ENCODE data around the gene GLB1L.

DNA sequence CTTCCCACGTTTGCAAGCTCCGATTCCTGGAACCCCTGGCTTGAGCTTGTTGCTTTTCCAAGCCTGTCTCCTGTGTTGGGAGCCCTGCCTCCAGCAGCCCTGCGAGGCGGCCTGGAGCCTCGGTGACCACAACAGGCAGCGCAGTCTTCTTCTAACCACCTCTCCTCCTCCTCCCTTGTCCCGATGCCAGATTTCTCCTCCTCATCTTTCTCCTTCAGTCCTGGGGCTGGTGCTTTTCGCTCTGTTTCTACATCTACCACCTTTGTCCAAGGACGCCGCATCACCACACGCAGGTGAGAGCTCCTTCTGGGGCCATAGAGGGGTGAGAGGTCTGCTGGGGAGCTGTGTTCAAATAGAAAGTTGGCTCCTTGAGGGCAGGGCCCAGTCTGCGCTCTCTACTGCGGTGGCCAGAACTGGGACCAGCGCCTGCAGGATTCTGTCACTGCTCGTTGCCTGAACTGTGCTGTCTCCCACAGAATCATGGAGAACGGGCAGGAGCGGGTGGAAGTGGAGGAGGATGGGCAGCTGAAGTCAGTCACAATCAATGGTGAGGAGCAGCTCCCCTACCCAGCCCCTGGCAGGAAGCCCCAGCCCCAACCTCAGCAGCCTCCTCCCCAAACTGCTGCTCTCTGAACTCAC, 37.8 kb upstream of the GLB1L start:
- TF ChIP-seq, protein P1, sequence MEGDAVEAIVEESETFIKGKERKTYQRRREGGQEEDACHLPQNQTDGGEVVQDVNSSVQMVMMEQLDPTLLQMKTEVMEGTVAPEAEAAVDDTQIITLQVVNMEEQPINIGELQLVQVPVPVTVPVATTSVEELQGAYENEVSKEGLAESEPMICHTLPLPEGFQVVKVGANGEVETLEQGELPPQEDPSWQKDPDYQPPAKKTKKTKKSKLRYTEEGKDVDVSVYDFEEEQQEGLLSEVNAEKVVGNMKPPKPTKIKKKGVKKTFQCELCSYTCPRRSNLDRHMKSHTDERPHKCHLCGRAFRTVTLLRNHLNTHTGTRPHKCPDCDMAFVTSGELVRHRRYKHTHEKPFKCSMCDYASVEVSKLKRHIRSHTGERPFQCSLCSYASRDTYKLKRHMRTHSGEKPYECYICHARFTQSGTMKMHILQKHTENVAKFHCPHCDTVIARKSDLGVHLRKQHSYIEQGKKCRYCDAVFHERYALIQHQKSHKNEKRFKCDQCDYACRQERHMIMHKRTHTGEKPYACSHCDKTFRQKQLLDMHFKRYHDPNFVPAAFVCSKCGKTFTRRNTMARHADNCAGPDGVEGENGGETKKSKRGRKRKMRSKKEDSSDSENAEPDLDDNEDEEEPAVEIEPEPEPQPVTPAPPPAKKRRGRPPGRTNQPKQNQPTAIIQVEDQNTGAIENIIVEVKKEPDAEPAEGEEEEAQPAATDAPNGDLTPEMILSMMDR (conservative IDR thresholded peaks at IDR 0.05) = no peak
- TF ChIP-seq ZFX (IDR thresholded peaks at IDR 0.05) = no peak
